HepG2 (cell line): ENCODE data around the gene TRIP6. TPM values are rescaled to one million over a fixed set of nuclear protein-coding genes. Genes with fewer than 3 reads are reported as not detected.

Source experiments
- AGO2 ChIP-seq: fragments of 200-400 bp; formaldehyde crosslinking; optimal IDR thresholded peaks from 2 replicates; pipeline ENCODE3; 2017; ENCODE audit warnings: mild to moderate bottlenecking, low read depth, low read length, moderate library complexity
- HHEX ChIP-seq: IDR thresholded peaks from 2 replicates; pipeline ENCODE4 v1.6.1; 2016; ENCODE audit warnings: control low read depth
- JUN ChIP-seq: sonication (generic); formaldehyde crosslinking; IDR thresholded peaks from 2 replicates; pipeline ENCODE4 v1.4.0; 2020; ENCODE audit warnings: mild to moderate bottlenecking, missing genetic modification reagents
- MAFF ChIP-seq: IDR thresholded peaks from 2 replicates; pipeline ENCODE4 v1.6.1; 2011; ENCODE audit warnings: low read depth, low read length, improper control_type of control experiment
- MED8 ChIP-seq: sonication (generic); formaldehyde crosslinking; IDR thresholded peaks from 2 replicates; pipeline ENCODE4 v1.8.1; 2023; ENCODE audit warnings: mild to moderate bottlenecking, missing genetic modification reagents; ENCODE audit not compliant: insufficient replicate concordance
- NRL ChIP-seq: sonication (generic); formaldehyde crosslinking; IDR thresholded peaks from 2 replicates; pipeline ENCODE4 v1.5.0; 2020; ENCODE audit warnings: missing genetic modification reagents, mild to moderate bottlenecking, moderate library complexity, borderline replicate concordance
- POLR2G ChIP-seq: fragments of 200-400 bp; formaldehyde crosslinking; IDR thresholded peaks from 2 replicates; pipeline ENCODE4 v1.6.1; 2018; ENCODE audit warnings: mild to moderate bottlenecking, low read depth, low read length, moderate library complexity
- SMYD3 ChIP-seq: sonication (generic); formaldehyde crosslinking; IDR thresholded peaks from 2 replicates; pipeline ENCODE4 v1.8.1; 2023; ENCODE audit warnings: mild to moderate bottlenecking, missing genetic modification reagents
- ZC3H4 ChIP-seq: sonication (generic); formaldehyde crosslinking; IDR thresholded peaks from 2 replicates; pipeline ENCODE4 v1.4.0; 2020; ENCODE audit warnings: missing genetic modification reagents, borderline replicate concordance
- ZFX ChIP-seq: sonication (generic); formaldehyde crosslinking; IDR thresholded peaks from 2 replicates; pipeline ENCODE4 v1.4.0; 2020; ENCODE audit warnings: mild to moderate bottlenecking, low read depth, missing genetic modification reagents, moderate library complexity
- ZNF703 ChIP-seq: sonication (generic); formaldehyde crosslinking; IDR thresholded peaks from 2 replicates; pipeline ENCODE4 v1.5.1; 2020; ENCODE audit warnings: missing genetic modification reagents, mild to moderate bottlenecking, moderate library complexity, borderline replicate concordance
- ZNF879 ChIP-seq: sonication (generic); formaldehyde crosslinking; IDR thresholded peaks from 2 replicates; pipeline ENCODE4 v1.8.1; 2023; ENCODE audit warnings: missing genetic modification reagents
- polyA plus RNA-seq, 8 experiments: library from polyadenylated mRNA; depleted of rRNA in 3 of 8; stranded (reverse) in 7 of 8; unstranded in 1 of 8; fragments of >200 nt; fragmentation: Illumina TruSeq in 4 of 8; extraction: Trizol in 4 of 8; gene quantifications; 2 replicates each; pipeline versions ENCODE4 v1.2.1 to v1.2.3, GENCODE V29; 2011 to 2016; ENCODE audit warnings: low read depth in 4 of 8, missing spikeins in 1 of 8, mixed read lengths in 1 of 8; ENCODE audit not compliant: insufficient read depth in 1 of 8
- total RNA-seq, 5 experiments: library from RNA; depleted of rRNA; stranded (reverse); fragments of >200 nt; fragmentation: Illumina TruSeq; extraction: Trizol; gene quantifications; 2 replicates each; pipeline ENCODE4 v1.2.3, GENCODE V29; 2016; ENCODE audit warnings: low read depth in 1 of 5
- TF ChIP-seq, protein P1 (sequence below): sonication (generic); IDR thresholded peaks from 2 replicates; pipeline ENCODE4 v1.6.1; 2016; ENCODE audit warnings: low read depth, borderline replicate concordance
- TF ChIP-seq, protein P2 (sequence below): sonication (generic); formaldehyde crosslinking; IDR thresholded peaks from 2 replicates; pipeline ENCODE4 v1.8.1; 2023; ENCODE audit warnings: mild to moderate bottlenecking, missing genetic modification reagents
- TF ChIP-seq, protein P3 (sequence below): sonication (generic); formaldehyde crosslinking; IDR thresholded peaks from 2 replicates; pipeline ENCODE4 v1.4.0; 2020; ENCODE audit warnings: missing genetic modification reagents
- TF ChIP-seq, protein P4 (sequence below): sonication (generic); formaldehyde crosslinking; IDR thresholded peaks from 2 replicates; pipeline ENCODE4 v1.4.0; 2020; ENCODE audit warnings: missing genetic modification reagents
- TF ChIP-seq, protein P5 (sequence below): sonication (generic); formaldehyde crosslinking; IDR thresholded peaks from 2 replicates; pipeline ENCODE4 v1.9.0; 2022; ENCODE audit warnings: low read depth, missing genetic modification reagents

Gene TRIP6
- total and polyA plus RNA-seq, 2 of the 13 experiments (the other 11 are each of a cell fraction or from before 2014, with no cell fraction given), result 0.34 to 0.38 TPM

DNA sequence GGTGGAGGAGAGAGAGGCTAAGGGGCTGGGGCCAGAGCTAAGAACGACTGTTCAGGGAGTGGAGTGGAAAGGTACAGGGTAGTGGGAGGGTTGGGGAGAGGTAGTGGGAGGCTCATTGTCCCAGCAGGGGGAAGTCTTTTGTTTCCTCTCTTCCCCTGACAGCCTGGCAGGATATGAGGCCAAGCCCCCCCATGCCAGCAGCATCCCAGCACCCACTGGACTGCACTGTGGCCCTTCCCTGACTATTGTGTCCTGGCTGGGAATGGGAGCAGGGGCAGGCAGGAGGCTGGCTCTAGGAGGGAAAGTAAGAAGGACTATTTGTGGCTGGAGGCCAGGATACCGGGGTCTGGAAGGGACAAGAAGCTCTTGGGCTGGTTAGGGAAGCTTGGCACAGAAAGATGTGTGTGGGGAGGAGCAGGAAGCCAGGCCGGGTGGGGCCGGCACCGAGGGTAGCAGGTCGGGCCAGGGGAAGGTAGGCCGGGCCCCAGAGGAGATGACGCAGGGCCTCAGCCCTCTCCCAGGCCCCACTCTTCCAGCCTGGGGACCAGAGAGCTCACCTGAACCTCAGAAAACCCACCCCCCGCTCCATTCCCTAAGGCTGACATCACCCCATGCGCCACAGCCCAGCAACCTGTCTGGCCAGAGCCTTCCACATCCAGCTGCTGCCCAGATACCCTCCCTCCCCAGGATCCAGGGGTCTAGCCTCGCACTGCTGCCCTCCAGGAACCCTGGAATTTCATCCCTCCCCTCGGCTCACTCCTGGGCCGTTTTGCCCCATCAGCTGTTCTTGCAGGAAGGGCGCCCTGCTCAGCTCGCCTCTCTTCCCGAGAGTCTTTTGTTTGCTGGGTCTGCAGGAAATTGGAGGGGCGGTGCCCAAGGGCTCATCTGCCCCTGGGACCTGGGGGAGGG is 31.0 kb upstream of the TRIP6 start (continued):
- TF ChIP-seq, protein P1, sequence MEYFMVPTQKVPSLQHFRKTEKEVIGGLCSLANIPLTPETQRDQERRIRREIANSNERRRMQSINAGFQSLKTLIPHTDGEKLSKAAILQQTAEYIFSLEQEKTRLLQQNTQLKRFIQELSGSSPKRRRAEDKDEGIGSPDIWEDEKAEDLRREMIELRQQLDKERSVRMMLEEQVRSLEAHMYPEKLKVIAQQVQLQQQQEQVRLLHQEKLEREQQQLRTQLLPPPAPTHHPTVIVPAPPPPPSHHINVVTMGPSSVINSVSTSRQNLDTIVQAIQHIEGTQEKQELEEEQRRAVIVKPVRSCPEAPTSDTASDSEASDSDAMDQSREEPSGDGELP, result peak; percentile 80; the same call in 1 of the 2 replicates
- peak; percentile 36; the same call in 1 of the 2 replicates for TF ChIP-seq POLR2G
- no peak for TF ChIP-seq SMYD3 (CRISPR knock-in tag)
- TF ChIP-seq, protein P2, sequence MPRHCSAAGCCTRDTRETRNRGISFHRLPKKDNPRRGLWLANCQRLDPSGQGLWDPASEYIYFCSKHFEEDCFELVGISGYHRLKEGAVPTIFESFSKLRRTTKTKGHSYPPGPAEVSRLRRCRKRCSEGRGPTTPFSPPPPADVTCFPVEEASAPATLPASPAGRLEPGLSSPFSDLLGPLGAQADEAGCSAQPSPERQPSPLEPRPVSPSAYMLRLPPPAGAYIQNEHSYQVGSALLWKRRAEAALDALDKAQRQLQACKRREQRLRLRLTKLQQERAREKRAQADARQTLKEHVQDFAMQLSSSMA (CRISPR knock-in tag), result 0 out of 2 replicates have a peak, but pooled peaks have one; percentile 32
- TF ChIP-seq, protein P3, sequence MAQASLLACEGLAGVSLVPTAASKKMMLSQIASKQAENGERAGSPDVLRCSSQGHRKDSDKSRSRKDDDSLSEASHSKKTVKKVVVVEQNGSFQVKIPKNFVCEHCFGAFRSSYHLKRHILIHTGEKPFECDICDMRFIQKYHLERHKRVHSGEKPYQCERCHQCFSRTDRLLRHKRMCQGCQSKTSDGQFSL (CRISPR knock-in tag), result peak; percentile 65; the same call in 1 of the 2 replicates
- TF ChIP-seq, protein P4, sequence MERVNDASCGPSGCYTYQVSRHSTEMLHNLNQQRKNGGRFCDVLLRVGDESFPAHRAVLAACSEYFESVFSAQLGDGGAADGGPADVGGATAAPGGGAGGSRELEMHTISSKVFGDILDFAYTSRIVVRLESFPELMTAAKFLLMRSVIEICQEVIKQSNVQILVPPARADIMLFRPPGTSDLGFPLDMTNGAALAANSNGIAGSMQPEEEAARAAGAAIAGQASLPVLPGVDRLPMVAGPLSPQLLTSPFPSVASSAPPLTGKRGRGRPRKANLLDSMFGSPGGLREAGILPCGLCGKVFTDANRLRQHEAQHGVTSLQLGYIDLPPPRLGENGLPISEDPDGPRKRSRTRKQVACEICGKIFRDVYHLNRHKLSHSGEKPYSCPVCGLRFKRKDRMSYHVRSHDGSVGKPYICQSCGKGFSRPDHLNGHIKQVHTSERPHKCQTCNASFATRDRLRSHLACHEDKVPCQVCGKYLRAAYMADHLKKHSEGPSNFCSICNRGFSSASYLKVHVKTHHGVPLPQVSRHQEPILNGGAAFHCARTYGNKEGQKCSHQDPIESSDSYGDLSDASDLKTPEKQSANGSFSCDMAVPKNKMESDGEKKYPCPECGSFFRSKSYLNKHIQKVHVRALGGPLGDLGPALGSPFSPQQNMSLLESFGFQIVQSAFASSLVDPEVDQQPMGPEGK (CRISPR knock-in tag), result 0 out of 2 replicates have a peak, but pooled peaks have one; percentile 27
- TF ChIP-seq ZNF879, result peak; percentile 78; the same call in 1 of the 2 replicates
- TF ChIP-seq ZNF703, result no peak
- TF ChIP-seq JUN (CRISPR knock-in tag), result 0 out of 2 replicates have a peak, but pooled peaks have one; percentile 55
- peak; percentile 29 for TF ChIP-seq AGO2
- TF ChIP-seq, protein P5, sequence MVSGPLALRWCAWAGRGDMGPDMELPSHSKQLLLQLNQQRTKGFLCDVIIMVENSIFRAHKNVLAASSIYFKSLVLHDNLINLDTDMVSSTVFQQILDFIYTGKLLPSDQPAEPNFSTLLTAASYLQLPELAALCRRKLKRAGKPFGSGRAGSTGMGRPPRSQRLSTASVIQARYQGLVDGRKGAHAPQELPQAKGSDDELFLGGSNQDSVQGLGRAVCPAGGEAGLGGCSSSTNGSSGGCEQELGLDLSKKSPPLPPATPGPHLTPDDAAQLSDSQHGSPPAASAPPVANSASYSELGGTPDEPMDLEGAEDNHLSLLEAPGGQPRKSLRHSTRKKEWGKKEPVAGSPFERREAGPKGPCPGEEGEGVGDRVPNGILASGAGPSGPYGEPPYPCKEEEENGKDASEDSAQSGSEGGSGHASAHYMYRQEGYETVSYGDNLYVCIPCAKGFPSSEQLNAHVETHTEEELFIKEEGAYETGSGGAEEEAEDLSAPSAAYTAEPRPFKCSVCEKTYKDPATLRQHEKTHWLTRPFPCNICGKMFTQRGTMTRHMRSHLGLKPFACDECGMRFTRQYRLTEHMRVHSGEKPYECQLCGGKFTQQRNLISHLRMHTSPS (CRISPR knock-in tag), result 0 out of 2 replicates have a peak, but pooled peaks have one; percentile 24
- peak; percentile 28; the same call in 1 of the 2 replicates for TF ChIP-seq NRL (CRISPR knock-in tag)
- peak; percentile 42; the same call in 1 of the 2 replicates for TF ChIP-seq ZFX (CRISPR knock-in tag)
- no peak for TF ChIP-seq ZC3H4 (CRISPR knock-in tag)
- peak; percentile 43 for TF ChIP-seq MAFF
- peak; percentile 37 for TF ChIP-seq MED8
- no peak for TF ChIP-seq HHEX (CRISPR knock-in tag)
